Thyroid gland (tissue), 4 donors: Measurements from ENCODE around the gene SLC41A1. TPM values are rescaled to one million over a fixed set of nuclear protein-coding genes. Genes with fewer than 3 reads are reported as not detected.

Experiments used
- DNase-seq, 2 donors: peaks; one replicate each; pipeline ENCODE4 v3.0.0-alpha.2; 2019
- H3K27ac ChIP-seq, 3 donors: fragments of 200-600 bp; sonication (generic); 1 replicate in 2 of 3; 2 replicates in 1 of 3; pipeline ENCODE4 v1.5.1; 2016 to 2019; ENCODE audit warnings: mild to moderate bottlenecking in 1 of 3, moderate library complexity in 1 of 3
- H3K27me3 ChIP-seq: fragments of 200-600 bp; sonication (generic); one replicate; pipeline ENCODE4 v1.5.1; 2019
- H3K36me3 ChIP-seq, 2 donors: fragments of 200-600 bp; sonication (generic); one replicate each; pipeline ENCODE4 v1.5.1; 2016 to 2019
- H3K4me1 ChIP-seq, 2 donors: fragments of 200-600 bp; sonication (generic); one replicate each; pipeline ENCODE4 v1.5.1; 2017 to 2019
- H3K4me3 ChIP-seq, 3 donors: fragments of 200-600 bp; sonication (generic); replicated peaks in 1 of 3; 1 replicate in 2 of 3; 2 replicates in 1 of 3; pipeline ENCODE4 v1.5.1; 2016; ENCODE audit warnings: mild to moderate bottlenecking in 1 of 3
- H3K9me3 ChIP-seq: fragments of 200-600 bp; sonication (generic); one replicate; pipeline ENCODE4 v1.5.1; 2017
- CTCF ChIP-seq, 6 experiments: fragments of 200-600 bp in 3 of 6; fragments of 450-650 bp in 3 of 6; sonication (generic) in 3 of 6; IDR thresholded peaks; one replicate each; pipeline ENCODE4 v1.5.1; 2016 to 2019; ENCODE audit warnings: antibody characterized with exemption in 6 of 6, mild to moderate bottlenecking in 2 of 6, inconsistent platforms in 1 of 6, moderate library complexity in 1 of 6
- POLR2A ChIP-seq, 2 donors: fragments of 450-650 bp; IDR thresholded peaks; one replicate each; pipeline ENCODE4 v1.6.1; 2017; ENCODE audit warnings: antibody characterized with exemption in 2 of 2, mild to moderate bottlenecking in 2 of 2, moderate library complexity in 1 of 2
- WGBS, 2 donors: methylation state at CpG; one replicate each; pipeline ENCODE4 v1.1.5; 2017; 5-methylcytosine and 5-hydroxymethylcytosine counted together
- intact Hi-C: fragments of 100-400 bp; cut with DNase I; formaldehyde crosslinking; loops from one replicate; pipeline ENCODE4 v1.15.1; 2023
- total RNA-seq, 4 donors: library from RNA; depleted of rRNA; stranded (reverse); fragments of >200 nt; gene quantifications; one replicate each; pipeline ENCODE4 v1.2.3, GENCODE V29; 2016

The SLC41A1 gene
- total RNA-seq, 4 donors from 2014 or later, result 52.1 to 98.9 (median 64.6) TPM

GRCh38 chr1:205817988-205818387 lies 5.0 kb upstream of the SLC41A1 start:
- no peaks in the 10 kb centered on the region for H3K36me3 ChIP-seq
- H3K27ac ChIP-seq, result no peak overlapping the region
- no peak overlapping the region for H3K4me3 ChIP-seq
- no peaks in the 10 kb centered on the region for H3K27me3 ChIP-seq
- intact Hi-C loops, result loop anchor here (10.0 kb wide), 1 partner anchor 63 kb away; the partner anchor contains the start of gene NUCKS1
- H3K9me3 ChIP-seq, result no peaks in the 10 kb centered on the region
- 95% methylated on average over 3 of the region's 3 CpGs for WGBS, 2 donors
- no peak for DNase-seq
- TF ChIP-seq CTCF (IDR thresholded peaks at IDR 0.05) (no peak), POLR2A (IDR thresholded peaks at IDR 0.05) (no peak)
- peaks cover 0 to 8% of the 10 kb centered on the region in 2 donors for H3K4me1 ChIP-seq

GRCh38 chr1:205817364-205817763 lies 4.4 kb upstream of the SLC41A1 start:
- TF ChIP-seq POLR2A (IDR thresholded peaks at IDR 0.05) (no peak), CTCF (IDR thresholded peaks at IDR 0.05) (no peak)
- WGBS, 2 donors, result 80 to 81% methylated on average over 3 of the region's 3 CpGs
- DNase-seq, result no peak
- Histone ChIP-seq H3K4me1 (peaks cover 0 to 8% of the 10 kb centered on the region in 2 donors), H3K27ac (no peak overlapping the region), H3K27me3 (no peaks in the 10 kb centered on the region), H3K4me3 (no peak overlapping the region), H3K9me3 (no peaks in the 10 kb centered on the region), H3K36me3 (no peaks in the 10 kb centered on the region)
- intact Hi-C loops, result loop anchor here (10.0 kb wide), 1 partner anchor 63 kb away; the partner anchor contains the start of gene NUCKS1

GRCh38 chr1:205813755-205814058 lies 709 bp upstream of the SLC41A1 start:
- 6 to 9% methylated on average over 13 of the region's 14 CpGs for WGBS, 2 donors
- no peak for DNase-seq
- peaks cover 0 to 7% of the 10 kb centered on the region in 2 donors for H3K36me3 ChIP-seq
- intact Hi-C loops, result loop anchor here (10.0 kb wide), 1 partner anchor 59 kb away; the partner anchor contains the start of gene NUCKS1
- H3K4me3 ChIP-seq, result peak overlapping the region; percentile 13 to 96 (median 69)
- H3K27ac ChIP-seq, result peak overlapping the region; percentile 28 to 97 (median 96)
- no peaks in the 10 kb centered on the region for H3K27me3 ChIP-seq
- TF ChIP-seq CTCF (IDR thresholded peaks at IDR 0.05) (no peak), POLR2A (IDR thresholded peaks at IDR 0.05) (no peak)
- peaks cover 34 to 38% of the 10 kb centered on the region in 2 donors for H3K4me1 ChIP-seq
- H3K9me3 ChIP-seq, result no peaks in the 10 kb centered on the region

GRCh38 chr1:205812271-205812877 lies 624 bp downstream of the SLC41A1 start:
- Histone ChIP-seq H3K36me3 (peaks cover 0 to 7% of the 10 kb centered on the region in 2 donors), H3K27ac (peak overlapping the region; percentile 92 to 97 (median 96)), H3K4me3 (peak overlapping the region; percentile 13 to 96 (median 69)), H3K27me3 (no peaks in the 10 kb centered on the region), H3K4me1 (peaks cover 37 to 52% of the 10 kb centered on the region in 2 donors), H3K9me3 (no peaks in the 10 kb centered on the region)
- 0 to 2% methylated on average over 10 to 11 of the region's 16 CpGs for WGBS, 2 donors
- DNase-seq, result peak; percentile 49 to 50
- intact Hi-C loops, result loop anchor here (10.0 kb wide), 1 partner anchor 58 kb away; the partner anchor contains the start of gene NUCKS1
- TF ChIP-seq CTCF (IDR thresholded peaks at IDR 0.05) (no peak), POLR2A (IDR thresholded peaks at IDR 0.05) (no peak)

- WGBS, 2 donors, result 9 to 18% methylated on average over 5 of the region's 5 CpGs
- Histone ChIP-seq H3K4me1 (peaks cover 40 to 59% of the 10 kb centered on the region in 2 donors), H3K27ac (peak overlapping the region; percentile 92 to 97 (median 96))
Observed at GRCh38 chr1:205811660-205812059, 1.3 kb downstream of the SLC41A1 start.

More at GRCh38 chr1:205811660-205812059, 1.3 kb downstream of the SLC41A1 start:
- no peak for TF ChIP-seq CTCF (IDR thresholded peaks at IDR 0.05)
- peak in 1 of 2 donors; percentile 60 for TF ChIP-seq POLR2A (IDR thresholded peaks at IDR 0.05)
- Histone ChIP-seq H3K9me3 (no peaks in the 10 kb centered on the region), H3K27me3 (no peaks in the 10 kb centered on the region), H3K4me3 (peak overlapping the region in 2 of 3 donors; percentile 69 to 96), H3K36me3 (peaks cover 0 to 7% of the 10 kb centered on the region in 2 donors)
- peak; percentile 89 for DNase-seq
- intact Hi-C loops, result loop anchor here (10.0 kb wide), 1 partner anchor 57 kb away; the partner anchor contains the start of gene NUCKS1
